DMS 273 treated with DMSO at 0.1 percent for 48 hours (cell line): ENCODE results near the gene DERL3.

ENCODE experiments used
- DNase-seq: peaks from one replicate; lab custom pipeline; 2025; lab: John Stamatoyannopoulos, UW

The DERL3 gene

GRCh38 chr22:23801886-23802377 is 36.9 kb downstream of the DERL3 start:
- no peak for DNase-seq

GRCh38 chr22:23801238-23801821 is 37.5 kb downstream of the DERL3 start:
- DNase-seq, result no peak

DNA sequence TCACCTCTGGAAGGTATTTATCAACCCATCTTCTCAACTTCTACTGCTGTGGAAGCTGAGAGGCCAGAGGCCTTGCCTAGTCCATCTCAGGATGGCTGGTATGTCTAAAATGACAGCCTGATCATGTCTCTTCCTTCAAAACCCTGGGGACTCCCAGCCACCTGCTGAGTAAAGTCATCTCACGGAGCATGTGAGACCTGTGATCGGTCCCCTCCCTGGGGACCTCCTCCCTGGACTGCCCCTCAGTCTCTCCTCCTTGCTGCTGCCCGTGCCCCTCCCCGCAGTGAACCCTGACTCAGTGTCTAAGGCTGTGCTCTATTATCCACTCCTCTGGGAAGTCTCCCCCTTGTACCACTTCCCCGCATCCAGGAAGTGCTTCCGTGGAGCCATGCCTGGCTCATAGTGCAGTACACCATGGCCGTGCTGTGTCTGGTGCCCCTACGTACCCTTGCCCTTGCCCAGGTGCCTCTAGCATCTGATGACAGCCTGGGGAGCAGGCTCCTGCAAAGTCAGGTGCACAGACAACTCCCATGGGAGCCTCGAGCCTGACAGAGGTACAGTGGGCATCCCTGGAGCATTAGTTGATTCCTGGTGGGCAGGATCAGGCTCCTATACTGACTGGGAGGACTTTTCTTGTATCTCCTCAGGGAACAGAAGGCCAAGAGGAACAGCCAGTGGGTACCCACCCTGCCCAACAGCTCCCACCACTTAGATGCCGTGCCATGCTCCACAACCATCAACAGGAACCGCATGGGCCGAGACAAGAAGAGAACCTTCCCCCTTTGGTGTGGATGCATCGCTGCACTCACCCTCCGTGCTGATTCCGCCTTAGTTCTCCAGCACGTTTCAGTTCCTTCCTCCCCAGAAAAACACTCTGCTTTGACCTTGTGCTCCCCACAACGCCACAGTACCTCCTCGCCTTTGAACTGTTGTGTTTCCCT is 38.2 kb downstream of the DERL3 start:
- DNase-seq, result no peak

DNA sequence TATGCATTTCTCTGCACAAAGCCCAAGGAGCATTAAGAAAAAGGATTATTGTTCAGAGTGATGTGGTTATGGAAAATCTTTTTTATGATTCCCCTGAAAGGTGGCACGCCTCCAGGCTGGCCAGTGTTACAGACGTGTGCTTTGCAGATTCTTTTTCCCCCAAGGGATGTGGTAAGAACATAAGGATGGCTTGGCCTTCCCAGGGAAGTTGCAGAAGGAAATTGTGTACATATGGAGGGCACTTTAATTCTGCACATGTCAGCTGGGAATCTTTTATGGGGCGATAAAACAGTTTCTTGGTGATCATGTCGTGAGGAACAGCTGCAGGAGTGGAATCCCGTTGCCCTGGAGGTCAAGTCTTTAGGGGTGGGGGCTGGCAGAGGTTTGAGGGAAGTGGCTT is 42.3 kb downstream of the DERL3 start:
- no peak for DNase-seq

- DNase-seq, result no peak
Observed at GRCh38 chr22:23793326-23793725, 45.5 kb downstream of the DERL3 start.

GRCh38 chr22:23791738-23792645 is 46.8 kb downstream of the DERL3 start:
- no peak for DNase-seq

DNA sequence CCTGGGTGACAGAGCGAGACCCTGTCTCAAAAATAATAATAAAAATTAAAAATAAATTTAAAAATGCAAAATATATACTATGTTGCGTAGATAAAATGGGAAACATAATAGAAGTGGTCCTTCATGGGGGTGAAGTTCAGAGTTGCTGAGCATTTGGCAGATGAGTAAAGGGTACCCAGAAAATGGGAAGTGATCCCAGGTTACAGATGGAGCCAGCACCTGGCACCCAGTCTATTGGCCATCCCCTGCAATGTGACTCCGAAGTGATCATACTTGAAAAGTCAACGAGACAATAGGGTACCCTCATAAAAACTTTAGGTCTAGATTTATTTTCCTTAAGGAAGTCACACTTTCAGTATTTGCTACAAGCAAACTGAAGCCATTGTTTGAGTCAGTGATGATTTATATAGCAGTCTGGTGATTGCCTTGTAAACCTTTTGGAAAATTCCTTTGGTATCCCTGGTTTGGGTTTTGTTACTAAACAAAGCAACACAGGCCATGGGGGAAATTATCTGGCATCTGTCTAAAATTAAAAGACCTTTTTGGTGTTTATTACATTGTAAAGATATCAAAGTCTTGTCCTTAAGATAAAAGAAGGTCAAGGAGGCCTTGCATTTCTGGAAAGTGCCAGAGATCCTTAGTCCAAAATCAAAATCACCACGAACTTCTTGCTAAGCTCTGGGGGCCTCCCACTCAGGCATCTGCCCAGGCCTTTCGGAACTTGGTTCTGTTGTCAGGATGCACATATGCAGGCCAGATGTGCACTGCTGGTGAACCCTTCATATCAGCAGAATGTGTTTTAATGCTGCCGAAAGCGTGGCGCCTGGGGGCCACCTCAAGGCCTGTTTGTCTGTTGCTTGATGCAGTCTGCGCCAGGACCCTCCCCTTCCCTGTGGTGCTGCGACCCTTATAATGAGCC is 47.7 kb downstream of the DERL3 start:
- no peak for DNase-seq

GRCh38 chr22:23789638-23790037 is 49.2 kb downstream of the DERL3 start:
- no peak for DNase-seq

DNA sequence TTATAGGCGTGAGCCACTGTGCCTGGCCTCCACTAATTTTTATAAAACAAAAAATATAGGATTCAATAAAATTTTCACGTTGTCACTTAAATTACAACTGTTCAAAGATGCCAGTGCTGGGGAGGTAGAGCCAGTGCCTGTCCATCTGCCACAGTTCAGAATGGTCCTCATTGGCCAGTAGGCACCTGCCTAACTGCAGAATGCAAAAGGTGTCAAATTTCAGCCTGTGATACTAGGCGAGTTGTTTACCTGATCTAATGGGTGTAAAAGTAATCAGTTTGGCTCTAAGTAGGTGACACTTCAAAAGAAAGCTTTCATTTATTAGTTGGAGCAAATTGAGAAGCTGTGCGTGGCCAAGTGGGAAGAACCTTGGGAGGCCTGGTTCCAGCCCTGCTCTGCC is 49.7 kb downstream of the DERL3 start:
- DNase-seq, result no peak

DNA sequence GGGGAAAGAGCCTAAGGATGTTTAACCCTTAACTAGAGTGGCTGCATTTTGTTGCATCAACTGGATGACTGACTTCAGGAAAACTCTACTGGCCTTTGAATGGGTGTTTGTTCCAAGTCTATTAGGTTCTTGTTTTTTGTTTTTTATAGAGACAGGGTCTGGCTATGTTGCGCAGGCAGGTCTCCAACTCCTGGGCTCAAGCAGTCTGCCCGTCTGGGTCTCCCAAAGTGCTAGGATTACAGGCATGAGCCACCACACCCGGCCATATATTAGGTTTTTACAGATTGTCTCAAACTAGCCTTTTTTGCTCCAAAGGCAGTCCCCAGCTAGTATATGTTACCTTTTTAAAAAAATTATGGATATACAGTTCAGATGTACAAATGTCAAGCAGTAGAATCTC is 50.9 kb downstream of the DERL3 start:
- DNase-seq, result no peak

GRCh38 chr22:23787600-23787896 is 51.3 kb downstream of the DERL3 start:
- DNase-seq, result no peak

DNA sequence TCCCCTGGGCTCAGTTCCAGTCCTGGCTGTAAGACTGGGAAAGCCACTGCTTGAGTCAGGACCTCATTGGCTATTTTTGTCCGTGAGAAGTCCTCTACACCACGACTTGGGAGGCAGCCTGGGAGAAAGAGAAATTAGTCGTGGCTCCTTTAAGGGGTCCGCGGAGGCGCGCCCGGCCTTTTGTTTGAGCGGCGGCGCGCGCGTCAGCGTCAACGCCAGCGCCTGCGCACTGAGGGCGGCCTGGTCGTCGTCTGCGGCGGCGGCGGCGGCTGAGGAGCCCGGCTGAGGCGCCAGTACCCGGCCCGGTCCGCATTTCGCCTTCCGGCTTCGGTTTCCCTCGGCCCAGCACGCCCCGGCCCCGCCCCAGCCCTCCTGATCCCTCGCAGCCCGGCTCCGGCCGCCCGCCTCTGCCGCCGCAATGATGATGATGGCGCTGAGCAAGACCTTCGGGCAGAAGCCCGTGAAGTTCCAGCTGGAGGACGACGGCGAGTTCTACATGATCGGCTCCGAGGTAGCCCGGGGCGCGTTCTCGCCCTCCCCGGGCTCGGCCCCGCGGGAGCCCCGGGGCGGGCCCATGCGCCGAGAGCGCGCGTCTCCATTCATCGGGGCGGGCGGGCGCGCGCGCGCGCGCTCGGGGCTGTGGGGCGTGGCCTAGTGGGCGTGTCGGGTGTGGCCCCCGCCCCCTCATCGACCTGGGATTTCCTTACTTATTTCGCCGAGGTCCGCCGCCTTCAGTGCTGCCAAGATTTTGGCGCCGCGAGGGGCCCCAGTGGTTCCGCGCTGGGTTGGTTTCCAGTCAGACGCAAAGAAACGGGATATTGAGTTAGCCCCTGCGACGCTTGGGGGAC is 51.8 kb downstream of the DERL3 start, which contains the start of gene SMARCB1:
TSS of gene SMARCB1 (plus strand) at position 215 of the 848 bp plus-strand sequence. CDS start at position 419, 204 bp downstream.
- peak; percentile 47 for DNase-seq

DNA sequence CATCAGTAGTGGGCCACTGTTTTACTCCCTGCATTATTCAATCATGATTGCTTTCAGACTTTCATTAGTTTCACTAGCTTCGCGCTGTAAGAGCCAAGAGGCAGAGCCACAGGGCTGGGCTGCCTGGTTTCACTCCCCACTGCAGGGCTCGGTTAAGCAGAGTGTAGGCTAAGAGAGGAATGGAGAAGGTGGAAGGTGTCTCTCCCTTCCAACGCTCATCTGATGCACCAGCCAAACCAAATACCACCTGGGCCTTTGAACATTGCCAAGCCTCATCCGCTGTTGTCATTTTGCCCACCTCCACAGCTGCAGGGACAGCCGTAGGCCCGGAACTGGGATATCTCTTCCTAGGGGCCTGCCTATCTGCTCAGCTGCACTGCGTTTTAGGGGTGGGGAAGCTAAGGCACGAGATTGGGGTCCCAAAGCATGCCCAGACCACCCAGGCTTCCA is 52.5 kb downstream of the DERL3 start:
- DNase-seq, result no peak
